ENCODE results near the gene GBX2.

Gene GBX2

DNA sequence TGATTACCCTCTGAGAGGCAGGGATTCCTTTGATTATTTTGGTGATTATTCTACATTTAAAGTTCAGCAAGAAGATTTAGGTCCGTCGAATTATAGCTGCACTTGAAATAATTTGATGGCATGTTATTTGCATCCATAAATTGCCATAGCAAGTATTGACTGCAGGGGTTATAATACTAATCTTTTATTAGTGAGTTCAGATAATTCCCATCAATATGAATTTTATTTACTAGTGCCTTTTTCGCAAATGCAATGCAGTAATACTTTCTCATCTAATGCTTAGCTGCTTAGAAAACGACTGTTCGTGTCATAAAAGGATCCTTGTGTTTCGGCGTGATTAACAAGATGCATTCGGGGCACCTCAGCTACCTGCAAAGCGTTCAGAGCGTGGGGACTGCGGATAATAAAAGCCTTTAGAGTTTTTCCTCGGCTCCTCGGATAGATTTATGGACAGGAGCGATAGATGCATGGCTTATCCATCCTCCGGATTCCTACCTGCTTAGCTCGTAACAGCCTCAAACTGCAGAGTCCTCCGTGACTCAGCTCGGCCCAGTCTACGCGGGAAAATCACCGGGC, 2.5 kb upstream of the GBX2 start:
- CTCF ChIA-PET = interaction anchor here (0.9 to 3.9 kb wide), 3 partner anchors 10 to 391 kb away, joined by 3 to 16 read pairs (median 4); no protein-coding TSS in a partner anchor
- POLR2A ChIA-PET = no interaction called here
- TF ChIP-seq, protein P1, sequence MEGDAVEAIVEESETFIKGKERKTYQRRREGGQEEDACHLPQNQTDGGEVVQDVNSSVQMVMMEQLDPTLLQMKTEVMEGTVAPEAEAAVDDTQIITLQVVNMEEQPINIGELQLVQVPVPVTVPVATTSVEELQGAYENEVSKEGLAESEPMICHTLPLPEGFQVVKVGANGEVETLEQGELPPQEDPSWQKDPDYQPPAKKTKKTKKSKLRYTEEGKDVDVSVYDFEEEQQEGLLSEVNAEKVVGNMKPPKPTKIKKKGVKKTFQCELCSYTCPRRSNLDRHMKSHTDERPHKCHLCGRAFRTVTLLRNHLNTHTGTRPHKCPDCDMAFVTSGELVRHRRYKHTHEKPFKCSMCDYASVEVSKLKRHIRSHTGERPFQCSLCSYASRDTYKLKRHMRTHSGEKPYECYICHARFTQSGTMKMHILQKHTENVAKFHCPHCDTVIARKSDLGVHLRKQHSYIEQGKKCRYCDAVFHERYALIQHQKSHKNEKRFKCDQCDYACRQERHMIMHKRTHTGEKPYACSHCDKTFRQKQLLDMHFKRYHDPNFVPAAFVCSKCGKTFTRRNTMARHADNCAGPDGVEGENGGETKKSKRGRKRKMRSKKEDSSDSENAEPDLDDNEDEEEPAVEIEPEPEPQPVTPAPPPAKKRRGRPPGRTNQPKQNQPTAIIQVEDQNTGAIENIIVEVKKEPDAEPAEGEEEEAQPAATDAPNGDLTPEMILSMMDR (IDR thresholded peaks at IDR 0.05; ENCODE audit: control extremely low read depth, extremely low read depth, low read depth, missing control alignments) = no peak
- no peak for DNase-seq (ENCODE audit: extremely low spot score)

DNA sequence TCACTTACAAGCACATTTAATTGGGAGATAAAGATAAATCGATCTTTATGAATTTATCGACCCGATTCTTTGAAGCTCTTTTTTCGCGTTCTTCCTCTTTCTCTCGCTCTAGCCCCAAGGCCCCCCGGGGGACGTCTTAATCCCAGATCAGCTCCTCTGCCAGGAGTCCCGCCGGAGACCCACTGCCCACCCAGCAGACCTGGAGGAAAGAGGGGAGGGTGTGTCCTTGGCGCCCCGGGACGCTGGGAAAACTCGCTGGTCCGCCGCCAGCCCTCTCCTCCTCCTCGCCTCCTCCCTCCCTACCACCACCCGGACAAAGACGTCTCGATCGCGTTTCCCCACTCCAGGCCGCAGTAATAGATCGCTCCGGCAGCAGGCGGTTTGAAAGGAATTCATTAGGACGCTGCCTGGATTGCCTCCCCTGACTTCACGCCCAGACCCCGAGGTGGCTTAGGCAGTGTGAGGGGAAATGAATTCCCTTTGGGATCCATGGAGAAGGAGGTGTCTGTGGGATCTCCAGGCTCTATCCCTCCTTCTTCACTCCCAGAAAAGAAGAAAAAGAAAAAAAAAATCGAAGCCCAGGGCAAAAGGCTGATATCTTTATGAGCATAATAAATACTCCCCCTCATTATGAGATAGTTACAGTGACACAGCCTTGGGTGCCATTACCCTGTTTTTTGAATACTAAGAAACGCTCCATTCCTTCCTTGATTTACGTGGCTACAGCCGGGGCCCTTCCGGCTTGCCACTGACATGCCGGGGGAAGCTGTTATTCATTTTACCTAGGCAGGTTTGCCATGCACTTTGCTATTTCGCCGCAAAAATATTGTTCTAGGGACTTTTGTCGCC, 1.8 kb upstream of the GBX2 start:
- DNase-seq (ENCODE audit: extremely low spot score) = no peak
- ChIA-PET POLR2A (no interaction called here), CTCF (interaction anchor here (1.1 to 3.9 kb wide), 2 partner anchors 8 to 390 kb away, joined by 3 to 16 read pairs; no protein-coding TSS in a partner anchor)
- TF ChIP-seq, protein P1 (IDR thresholded peaks at IDR 0.05; ENCODE audit: control extremely low read depth, extremely low read depth, low read depth, missing control alignments) = no peak

DNA sequence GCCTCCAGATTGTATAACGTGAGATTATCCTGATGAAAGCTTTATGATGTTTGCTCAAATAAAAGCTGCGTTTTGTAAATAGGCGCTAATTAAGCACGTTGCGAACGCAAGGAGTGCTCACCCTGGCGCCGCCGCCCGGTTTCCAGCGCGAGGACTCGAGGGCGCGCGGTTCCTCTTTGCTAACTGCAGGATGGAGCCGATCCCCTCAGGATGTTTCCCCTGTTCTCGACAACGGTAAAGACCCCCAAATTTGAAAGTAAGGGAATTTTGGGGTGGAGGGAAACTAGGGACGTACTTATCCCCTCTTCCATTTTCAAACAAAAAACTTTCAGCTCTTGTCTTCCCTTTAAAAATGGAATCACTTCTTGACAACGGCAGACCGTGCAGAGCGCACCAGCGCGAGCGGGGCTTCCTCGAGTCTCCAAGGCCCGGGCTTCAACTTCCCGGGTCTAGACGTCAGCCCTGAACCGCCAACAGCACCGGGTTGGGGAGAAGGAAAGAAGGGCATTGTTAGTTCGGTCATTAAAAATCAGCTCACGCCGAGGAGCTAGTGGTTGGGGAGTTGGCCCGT, 1.1 kb upstream of the GBX2 start:
- POLR2A ChIA-PET = no interaction called here

DNA sequence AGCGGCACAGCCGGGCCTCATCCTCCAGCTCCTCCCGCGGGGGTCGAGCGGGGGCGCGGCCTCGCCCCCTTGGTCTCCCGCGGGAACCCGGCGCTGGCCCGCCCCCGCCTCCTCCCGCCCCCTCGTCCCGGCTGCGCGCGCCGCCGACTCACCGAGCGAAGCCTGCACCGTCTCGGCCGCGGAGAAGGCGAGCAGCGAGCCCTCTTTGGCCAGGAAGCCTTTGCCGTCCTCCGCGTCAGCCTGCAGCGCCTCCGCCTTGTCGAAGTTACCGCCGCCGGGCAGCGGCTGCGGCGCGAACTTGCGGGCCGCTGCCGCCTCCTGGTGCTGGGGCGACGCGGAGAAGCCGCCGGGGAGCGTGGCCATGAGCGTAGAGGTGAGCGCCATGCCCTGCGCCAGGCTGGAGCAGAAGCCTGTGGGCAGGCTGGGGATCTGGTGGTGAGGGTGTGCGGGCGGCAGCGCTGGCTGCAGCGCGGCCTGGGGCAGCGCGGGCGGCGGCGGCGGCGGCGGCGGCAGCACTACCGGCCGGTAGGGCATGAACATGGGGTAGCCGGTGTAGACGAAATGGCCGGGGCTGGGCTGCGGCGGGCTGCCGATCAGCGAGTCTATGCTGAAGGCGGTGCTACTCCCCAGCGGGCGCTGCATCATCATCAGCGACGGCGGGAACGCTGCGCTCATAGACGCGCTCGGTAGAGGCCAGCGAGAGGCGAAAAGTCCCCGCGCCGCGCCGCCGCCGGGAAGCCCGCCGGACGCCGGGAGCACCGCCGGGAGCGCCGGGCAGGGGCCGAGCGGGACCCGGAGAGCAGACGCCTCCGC, 683 bp downstream of the GBX2 start:
- TF ChIP-seq, protein P1 (IDR thresholded peaks at IDR 0.05; ENCODE audit: control extremely low read depth, extremely low read depth, low read depth, missing control alignments) = peak; percentile 1
- no peak for DNase-seq (ENCODE audit: extremely low spot score)
- CTCF ChIA-PET = no interaction called here
- POLR2A ChIA-PET = no interaction called here

More for the DNA sequence above, 1.1 kb upstream of the GBX2 start:
- TF ChIP-seq, protein P1 (IDR thresholded peaks at IDR 0.05; ENCODE audit: control extremely low read depth, extremely low read depth, low read depth, missing control alignments) = no peak
- no peak for DNase-seq (ENCODE audit: extremely low spot score)
- CTCF ChIA-PET = interaction anchor here (1.1 to 3.9 kb wide), 2 partner anchors 9 to 389 kb away, joined by 3 to 16 read pairs; no protein-coding TSS in a partner anchor

DNA sequence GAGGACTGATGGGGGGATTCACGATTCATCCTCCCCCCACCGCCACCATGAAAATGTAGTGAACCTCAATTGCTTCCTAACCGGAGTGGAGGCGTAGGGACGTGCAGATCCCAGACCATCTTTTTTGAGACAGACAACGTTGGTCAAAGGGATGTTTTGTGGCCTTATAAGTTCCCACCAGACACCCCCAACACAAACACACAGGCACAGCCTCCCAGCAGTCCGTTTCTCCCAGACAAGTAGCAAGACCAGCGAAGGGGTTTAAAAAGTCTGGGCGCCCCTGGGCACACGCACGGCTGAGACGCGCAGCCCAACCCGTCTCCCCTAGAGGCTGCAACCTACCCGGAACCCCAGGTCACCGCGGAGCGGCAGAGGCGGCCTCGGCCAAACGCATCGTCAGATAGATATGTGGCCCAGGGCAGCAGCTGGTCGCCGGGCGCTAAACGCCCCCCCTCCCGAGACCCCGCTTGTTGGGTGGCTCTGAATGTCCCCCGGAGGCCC, 1.3 kb downstream of the GBX2 start:
- ChIA-PET POLR2A (no interaction called here), CTCF (no interaction called here)
- DNase-seq (ENCODE audit: extremely low spot score) = no peak
- TF ChIP-seq, protein P1 (IDR thresholded peaks at IDR 0.05; ENCODE audit: control extremely low read depth, extremely low read depth, low read depth, missing control alignments) = no peak
